ENCODE results near the gene MSI2. TPM values are rescaled to one million over a fixed set of nuclear protein-coding genes. Genes with fewer than 3 reads are reported as not detected.

The MSI2 gene
- total RNA-seq: 10.2 and 11.2 TPM in 2 replicates

GRCh38 chr17:57255776-57256681 is at the start of gene MSI2:
Gene MSI2 (plus strand): TSS chr17:57256523. CDS start chr17:57256743, 220 bp downstream.

Other genes with a start within 250 kb of the MSI2 start
- gene AKAP1, start 171.3 kb upstream of the MSI2 start, total RNA-seq: 22.1 and 27.6 TPM in 2 replicates

Data from hair follicular keratinocyte (primary cell).